ENCODE data around the gene FRAS1. TPM values are rescaled to one million over a fixed set of nuclear protein-coding genes. Genes with fewer than 3 reads are reported as not detected.

The FRAS1 gene
- total and polyA plus RNA-seq, 2 of the 8 experiments (the other 6 are each of a cell fraction or from before 2014, with no cell fraction given) = 38.5 to 109 TPM

DNA sequence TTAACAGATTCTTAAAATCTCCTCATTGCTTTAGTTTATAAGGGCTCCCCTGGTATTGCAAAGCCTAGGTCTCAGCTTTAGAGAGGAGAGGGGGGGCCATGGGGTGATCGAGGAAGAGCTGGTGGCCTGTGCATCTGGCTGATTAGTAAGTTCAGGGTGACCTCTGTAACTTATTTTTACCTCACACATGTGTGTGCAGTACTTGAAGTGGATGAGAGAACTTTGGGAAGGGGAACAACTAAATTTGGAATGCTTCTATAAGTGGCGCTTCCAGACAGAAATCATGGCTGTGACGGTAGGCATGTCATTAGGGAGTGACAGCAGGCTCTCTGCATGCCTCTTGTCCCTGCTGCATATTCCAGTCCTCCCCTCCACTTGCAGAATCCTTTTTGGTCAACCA is 41.9 kb downstream of the FRAS1 start (continued):
- TF ChIP-seq NANOG (IDR thresholded peaks at IDR 0.05; ENCODE audit: insufficient read depth, low read depth, low read length, poor library complexity, severe bottlenecking) = no peak
- no peak for TF ChIP-seq EGR1 (IDR thresholded peaks at IDR 0.05; ENCODE audit: borderline replicate concordance, low read depth, low read length)

All from H1 (cell line).